Immature natural killer cell (primary cell): ENCODE data around the gene OR7C1. TPM values are rescaled to one million over a fixed set of nuclear protein-coding genes. Genes with fewer than 3 reads are reported as not detected.
"Not testable (repeated sequence)": the region's sequence is repeated elsewhere in the genome, so short reads cannot be mapped to it uniquely, and the experiment has no call there.

ENCODE experiments used
- DNase-seq, 3 donors: peaks; one replicate each; pipeline ENCODE4 v3.0.0; 2022; ENCODE audit warnings: mixed read lengths in 1 of 3
- H3K27ac Mint-ChIP-seq, 6 donors: one replicate each; pipeline ENCODE4 v1.8.0; 2020; ENCODE audit warnings: mixed read lengths in 6 of 6, mild to moderate bottlenecking in 5 of 6, inconsistent platforms in 4 of 6, moderate library complexity in 3 of 6
- H3K27me3 Mint-ChIP-seq, 3 donors: one replicate each; pipeline ENCODE4 v1.8.0; 2020 to 2021; ENCODE audit warnings: low read depth in 3 of 3, mild to moderate bottlenecking in 3 of 3, mixed read lengths in 3 of 3, moderate library complexity in 3 of 3, inconsistent platforms in 1 of 3
- H3K36me3 Mint-ChIP-seq, 3 donors: one replicate each; pipeline ENCODE4 v1.8.0; 2020; ENCODE audit warnings: mixed read lengths in 3 of 3, inconsistent platforms in 2 of 3, mild to moderate bottlenecking in 2 of 3
- H3K4me1 Mint-ChIP-seq, 2 donors: one replicate each; pipeline ENCODE4 v1.8.0; 2020; ENCODE audit warnings: inconsistent platforms in 2 of 2, mild to moderate bottlenecking in 2 of 2, mixed read lengths in 2 of 2, moderate library complexity in 1 of 2
- H3K4me3 Mint-ChIP-seq, 5 donors: one replicate each; pipeline ENCODE4 v1.8.0; 2020; ENCODE audit warnings: mild to moderate bottlenecking in 5 of 5, mixed read lengths in 5 of 5, inconsistent platforms in 3 of 5, moderate library complexity in 3 of 5
- H3K9me3 Mint-ChIP-seq, 6 donors: one replicate each; pipeline ENCODE4 v1.8.0; 2020; ENCODE audit warnings: mild to moderate bottlenecking in 6 of 6, mixed read lengths in 6 of 6, inconsistent platforms in 4 of 6, moderate library complexity in 3 of 6
- polyA plus RNA-seq, 3 donors: library from polyadenylated mRNA; unstranded; fragments of 300-500 nt; fragmentation: Illumina TruSeq; gene quantifications; one replicate each; pipeline ENCODE4 v1.2.3, GENCODE V29; 2021

Gene OR7C1
- polyA plus RNA-seq, 3 donors from 2014 or later, result not detected

- Mint-ChIP-seq H3K4me3 (no peak overlapping the region), H3K4me1 (no peaks in the 10 kb centered on the region), H3K27me3 (peaks cover 0 to 5% (median 4%) of the 10 kb centered on the region in 3 donors), H3K36me3 (no peaks in the 10 kb centered on the region), H3K9me3 (no peaks in the 10 kb centered on the region), H3K27ac (no peak overlapping the region)
- DNase-seq, result no peak
Measured at GRCh38 chr19:14768001-14768400, 67.0 kb downstream of the OR7C1 start.

- Mint-ChIP-seq H3K9me3 (no peaks in the 10 kb centered on the region), H3K4me1 (no peaks in the 10 kb centered on the region), H3K27ac (no peak overlapping the region), H3K4me3 (no peak overlapping the region), H3K27me3 (peaks cover 0 to 5% (median 4%) of the 10 kb centered on the region in 3 donors), H3K36me3 (no peaks in the 10 kb centered on the region)
- no peak for DNase-seq
Measured at GRCh38 chr19:14767466-14767971, 67.5 kb downstream of the OR7C1 start.

- H3K4me1 Mint-ChIP-seq, H3K9me3 Mint-ChIP-seq, H3K27ac Mint-ChIP-seq, H3K27me3 Mint-ChIP-seq, H3K4me3 Mint-ChIP-seq, H3K36me3 Mint-ChIP-seq, DNase-seq: not testable (repeated sequence)
Measured at GRCh38 chr19:14765841-14766240, 69.1 kb downstream of the OR7C1 start.

- not testable (repeated sequence) for H3K27me3 Mint-ChIP-seq, H3K4me3 Mint-ChIP-seq, H3K4me1 Mint-ChIP-seq, H3K36me3 Mint-ChIP-seq, H3K9me3 Mint-ChIP-seq, DNase-seq
- peak overlapping the region in 2 of 6 donors; percentile 34 to 35 for H3K27ac Mint-ChIP-seq
Measured at GRCh38 chr19:14765403-14765802, 69.6 kb downstream of the OR7C1 start.

- H3K36me3 Mint-ChIP-seq, result no peaks in the 10 kb centered on the region
- H3K27me3 Mint-ChIP-seq, result peaks cover 0 to 4% (median 2%) of the 10 kb centered on the region in 3 donors
- no peak overlapping the region for H3K4me3 Mint-ChIP-seq
- H3K9me3 Mint-ChIP-seq, result no peaks in the 10 kb centered on the region
- DNase-seq, result no peak
- no peaks in the 10 kb centered on the region for H3K4me1 Mint-ChIP-seq
- no peak overlapping the region for H3K27ac Mint-ChIP-seq
Measured at GRCh38 chr19:14764401-14764800, 70.6 kb downstream of the OR7C1 start.

GRCh38 chr19:14763497-14764145 lies 71.4 kb downstream of the OR7C1 start:
- no peak overlapping the region for H3K4me3 Mint-ChIP-seq
- H3K4me1 Mint-ChIP-seq, result no peaks in the 10 kb centered on the region
- DNase-seq, result no peak
- H3K9me3 Mint-ChIP-seq, result no peaks in the 10 kb centered on the region
- H3K27ac Mint-ChIP-seq, result no peak overlapping the region
- H3K36me3 Mint-ChIP-seq, result no peaks in the 10 kb centered on the region
- H3K27me3 Mint-ChIP-seq, result peaks cover 0 to 4% (median 2%) of the 10 kb centered on the region in 3 donors

- Mint-ChIP-seq H3K9me3 (no peaks in the 10 kb centered on the region), H3K27ac (no peak overlapping the region)
Measured at GRCh38 chr19:14762111-14762510, 72.9 kb downstream of the OR7C1 start.

GRCh38 chr19:14761607-14762006 lies 73.4 kb downstream of the OR7C1 start:
- H3K27ac Mint-ChIP-seq, result no peak overlapping the region
- no peaks in the 10 kb centered on the region for H3K4me1 Mint-ChIP-seq
- H3K9me3 Mint-ChIP-seq, result no peaks in the 10 kb centered on the region
- H3K27me3 Mint-ChIP-seq, result peaks cover 0 to 4% (median 2%) of the 10 kb centered on the region in 3 donors
- no peak overlapping the region for H3K4me3 Mint-ChIP-seq
- no peaks in the 10 kb centered on the region for H3K36me3 Mint-ChIP-seq
- no peak for DNase-seq

More at GRCh38 chr19:14762111-14762510, 72.9 kb downstream of the OR7C1 start:
- no peak for DNase-seq
- Mint-ChIP-seq H3K36me3 (no peaks in the 10 kb centered on the region), H3K4me1 (no peaks in the 10 kb centered on the region), H3K4me3 (no peak overlapping the region), H3K27me3 (peaks cover 0 to 4% (median 2%) of the 10 kb centered on the region in 3 donors)

GRCh38 chr19:14758816-14759215 lies 76.2 kb downstream of the OR7C1 start:
- peaks cover 2% of the 10 kb centered on the region in 3 donors for H3K27me3 Mint-ChIP-seq
- H3K27ac Mint-ChIP-seq, result no peak overlapping the region
- H3K4me3 Mint-ChIP-seq, result no peak overlapping the region
- no peaks in the 10 kb centered on the region for H3K4me1 Mint-ChIP-seq
- no peaks in the 10 kb centered on the region for H3K9me3 Mint-ChIP-seq
- no peak for DNase-seq
- no peaks in the 10 kb centered on the region for H3K36me3 Mint-ChIP-seq

GRCh38 chr19:14748601-14749000 lies 86.4 kb downstream of the OR7C1 start:
- H3K9me3 Mint-ChIP-seq, result no peaks in the 10 kb centered on the region
- no peak overlapping the region for H3K27ac Mint-ChIP-seq
- no peaks in the 10 kb centered on the region for H3K4me1 Mint-ChIP-seq

More at GRCh38 chr19:14748601-14749000, 86.4 kb downstream of the OR7C1 start:
- H3K27me3 Mint-ChIP-seq, result peaks cover 0 to 2% (median 0%) of the 10 kb centered on the region in 3 donors
- no peak for DNase-seq
- H3K4me3 Mint-ChIP-seq, result no peak overlapping the region
- no peaks in the 10 kb centered on the region for H3K36me3 Mint-ChIP-seq

Other genes with a start within 250 kb of the OR7C1 start
- gene ADGRE3, start 160.3 kb downstream of the OR7C1 start, polyA plus RNA-seq, result under 1 TPM in 1 of 3 donors, not detected in 2; 0.66 TPM
- 10 to 100 TPM; 10.8 to 15.1 (median 14.6) TPM for gene ZNF333, start 145.1 kb downstream of the OR7C1 start, polyA plus RNA-seq
- under 1 TPM in 2 of 3 donors, not detected in 1; 0.17 to 0.32 TPM for gene ADGRE2, start 56.6 kb downstream of the OR7C1 start, polyA plus RNA-seq
- not detected for gene OR7A5, start within 50 bp of the OR7C1 start, polyA plus RNA-seq
- gene OR7A10, start 13.7 kb upstream of the OR7C1 start, polyA plus RNA-seq, result not detected
- gene OR7A17, start 50.9 kb upstream of the OR7C1 start, polyA plus RNA-seq, result not detected
- not detected for gene OR7C2, start 106.3 kb upstream of the OR7C1 start, polyA plus RNA-seq
- gene SLC1A6, start 144.7 kb upstream of the OR7C1 start, polyA plus RNA-seq, result not detected
- not detected for gene CASP14, start 214.3 kb upstream of the OR7C1 start, polyA plus RNA-seq
- not detected for gene OR1I1, start 247.0 kb upstream of the OR7C1 start, polyA plus RNA-seq